Sigmoid colon (tissue), 4 donors: ENCODE data around the gene CDK8.

Source experiments
- CTCF ChIP-seq, 4 experiments: fragments of 450-650 bp in 3 of 4; fragments of 200-600 bp in 1 of 4; IDR thresholded peaks; one replicate each; pipeline ENCODE4 v1.5.1; 2016 to 2019; ENCODE audit warnings: antibody characterized with exemption in 4 of 4, mild to moderate bottlenecking in 3 of 4, moderate library complexity in 2 of 4
- POLR2A ChIP-seq, 2 donors: fragments of 450-650 bp; IDR thresholded peaks; one replicate each; pipeline ENCODE4 v1.6.1; 2016; ENCODE audit warnings: antibody characterized with exemption in 2 of 2, mild to moderate bottlenecking in 2 of 2, moderate library complexity in 2 of 2
- POLR2AphosphoS5 ChIP-seq, 4 donors: sonication (generic); formaldehyde crosslinking; IDR thresholded peaks; one replicate each; pipeline ENCODE4 v1.6.1; 2017; ENCODE audit warnings: antibody characterized with exemption in 4 of 4

GRCh38 chr13:26401069-26401468 lies 147.1 kb downstream of the CDK8 start:
- TF ChIP-seq POLR2A (IDR thresholded peaks at IDR 0.05) (no peak), CTCF (IDR thresholded peaks at IDR 0.05) (no peak), POLR2AphosphoS5 (IDR thresholded peaks at IDR 0.05) (no peak)
